CD1c-positive myeloid dendritic cell (primary cell): ENCODE measurements around the gene MYH7.
"Not testable (repeated sequence)": the region's sequence is repeated elsewhere in the genome, so short reads cannot be mapped to it uniquely, and the experiment has no call there.

ENCODE experiments used
- DNase-seq: peaks from one replicate; pipeline ENCODE4 v3.0.0-alpha.2; 2016; ENCODE audit errors: extremely low spot score

Gene MYH7

GRCh38 chr14:23406725-23407355 lies 28.6 kb downstream of the MYH7 start:
- DNase-seq, result no peak

DNA sequence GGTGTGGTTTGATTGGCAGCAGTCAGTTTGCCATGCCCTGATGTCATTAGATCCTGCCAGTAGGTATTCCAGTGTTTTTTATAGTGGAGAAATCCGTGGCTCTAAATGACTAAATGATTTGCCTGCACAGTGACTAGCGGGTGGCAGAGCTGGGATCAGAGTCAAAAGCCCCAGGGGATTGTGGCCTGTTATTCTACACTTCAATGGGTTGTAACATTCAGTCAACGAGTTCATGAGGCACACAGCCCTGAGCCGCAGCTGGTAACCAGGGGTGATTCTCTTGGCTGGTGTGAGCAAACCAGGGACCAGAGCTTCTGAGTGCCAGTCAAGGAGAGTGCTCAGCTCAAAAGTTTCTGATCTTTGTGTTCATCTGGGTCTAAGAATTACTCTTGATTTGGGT lies 29.2 kb downstream of the MYH7 start:
- no peak for DNase-seq

GRCh38 chr14:23405516-23406025 lies 29.9 kb downstream of the MYH7 start:
- DNase-seq, result no peak

- no peak for DNase-seq
These were observed 30.4 kb downstream of the MYH7 start for GRCh38 chr14:23405096-23405495.

- no peak for DNase-seq
These were observed 31.0 kb downstream of the MYH7 start for GRCh38 chr14:23404331-23404900.

DNA sequence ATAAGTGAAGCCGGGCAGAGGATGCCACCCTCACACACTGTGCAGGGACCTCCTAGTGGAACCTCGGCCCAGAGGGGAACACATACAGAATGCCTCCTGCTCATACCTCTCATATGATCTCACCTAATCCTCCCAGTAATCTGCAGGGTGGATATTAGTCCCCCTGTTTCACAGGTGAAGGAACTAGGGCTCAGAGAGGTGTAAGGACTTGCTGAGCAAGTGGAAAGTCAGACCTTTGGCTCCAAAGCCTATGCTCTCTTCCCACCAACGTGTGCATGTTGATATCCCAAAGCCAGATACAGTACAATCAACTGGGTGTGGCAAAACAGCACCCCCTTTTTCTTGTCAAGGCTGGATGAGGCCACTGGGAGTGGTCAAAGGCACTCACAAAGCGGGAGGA lies 31.6 kb downstream of the MYH7 start:
- no peak for DNase-seq

DNA sequence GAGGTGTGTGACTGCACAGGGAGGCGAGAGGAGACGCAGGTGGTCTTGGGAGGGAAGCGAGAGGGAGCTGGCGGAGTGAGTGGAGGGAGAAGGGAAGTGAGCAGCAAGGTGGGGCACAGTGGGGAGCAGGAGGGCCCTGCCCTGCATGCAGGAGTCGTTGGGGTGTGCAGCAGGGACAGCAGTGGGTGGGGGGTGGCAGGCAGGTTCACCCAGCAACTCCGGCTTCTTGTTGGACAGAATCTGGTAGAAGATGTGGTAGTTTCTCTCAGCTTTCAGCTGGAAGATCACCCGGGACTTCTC lies 32.4 kb downstream of the MYH7 start:
- no peak for DNase-seq

GRCh38 chr14:23402296-23403138 lies 32.9 kb downstream of the MYH7 start:
- DNase-seq, result no peak

DNA sequence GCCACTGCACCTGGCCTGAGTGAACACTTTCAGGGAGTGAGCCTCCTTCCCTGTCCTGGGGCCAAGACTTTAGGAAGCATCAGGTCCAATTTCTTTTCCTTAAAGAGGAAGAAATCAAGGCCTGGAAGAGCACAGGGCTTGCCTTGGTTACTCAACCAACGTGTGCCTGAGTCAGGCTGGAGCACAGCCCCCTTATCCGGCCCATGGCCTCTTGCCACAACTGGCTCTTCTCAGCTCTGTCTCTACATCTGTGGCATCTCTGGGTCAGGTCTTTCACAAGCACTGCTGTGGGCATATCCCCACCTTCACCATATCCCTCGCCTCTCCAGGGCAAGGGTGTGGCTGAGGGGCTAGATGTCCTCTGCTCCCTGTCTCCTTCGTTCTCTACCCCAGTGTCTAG lies 34.2 kb downstream of the MYH7 start:
- DNase-seq, result no peak

GRCh38 chr14:23400496-23401149 lies 34.8 kb downstream of the MYH7 start:
- DNase-seq, result not testable (repeated sequence)

DNA sequence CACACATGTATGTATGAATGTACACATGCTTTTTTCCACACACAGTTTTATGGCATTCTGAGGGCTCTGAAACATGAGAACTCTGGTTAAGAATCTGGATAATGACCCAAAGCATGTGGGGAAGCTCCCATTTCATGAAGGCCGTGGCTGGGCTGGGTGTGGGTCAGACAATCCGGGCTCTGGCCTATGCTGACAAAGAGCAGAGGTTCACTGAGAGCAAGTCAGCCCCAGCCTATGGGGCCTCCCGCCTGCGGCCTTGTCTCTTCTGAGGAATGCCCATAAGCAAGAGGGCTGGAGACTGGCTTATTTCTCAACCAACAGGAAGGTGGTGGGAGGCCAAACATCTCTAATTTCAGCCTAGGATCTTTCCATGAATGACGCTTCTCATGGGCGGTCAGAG lies 35.9 kb downstream of the MYH7 start:
- DNase-seq, result no peak

DNA sequence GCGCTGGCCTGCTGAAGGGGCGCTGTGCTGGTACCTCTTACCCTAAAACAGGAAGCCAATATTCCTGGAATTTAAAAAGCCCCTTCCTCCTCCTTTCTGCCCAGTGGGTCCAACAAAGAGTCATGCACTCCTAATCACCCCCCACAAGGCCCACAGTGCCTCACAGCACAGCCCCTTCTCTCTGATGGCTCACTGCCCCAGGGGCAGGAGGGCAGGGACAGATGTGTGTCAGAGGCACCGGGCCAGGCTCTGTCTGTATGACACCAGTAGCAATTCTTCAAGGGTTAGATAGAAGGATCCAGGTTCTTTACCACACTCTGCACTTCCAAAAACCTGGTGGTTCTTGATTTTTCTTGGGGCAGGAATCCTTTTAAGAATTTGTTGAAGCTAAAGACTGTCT lies 36.3 kb downstream of the MYH7 start:
- DNase-seq, result no peak

DNA sequence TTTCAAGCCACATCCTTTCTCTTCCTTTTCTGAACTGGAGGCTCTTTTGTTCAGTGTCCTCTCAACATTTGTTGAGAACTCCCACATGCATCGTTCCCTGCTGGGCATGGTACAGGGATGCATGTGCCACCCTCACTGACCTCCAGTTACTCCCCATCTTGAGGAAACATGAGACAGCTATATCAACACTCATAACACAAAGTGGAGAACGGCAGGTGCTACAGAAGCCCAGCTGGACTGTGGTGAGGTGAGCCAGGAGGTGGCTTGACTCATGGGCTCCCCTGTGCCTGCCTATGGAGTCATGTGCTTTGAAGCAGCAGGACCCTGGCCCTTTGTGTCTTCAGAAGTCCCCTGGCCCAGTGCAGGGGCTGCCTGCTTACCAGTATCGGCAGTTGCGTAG lies 37.1 kb downstream of the MYH7 start:
- no peak for DNase-seq

DNA sequence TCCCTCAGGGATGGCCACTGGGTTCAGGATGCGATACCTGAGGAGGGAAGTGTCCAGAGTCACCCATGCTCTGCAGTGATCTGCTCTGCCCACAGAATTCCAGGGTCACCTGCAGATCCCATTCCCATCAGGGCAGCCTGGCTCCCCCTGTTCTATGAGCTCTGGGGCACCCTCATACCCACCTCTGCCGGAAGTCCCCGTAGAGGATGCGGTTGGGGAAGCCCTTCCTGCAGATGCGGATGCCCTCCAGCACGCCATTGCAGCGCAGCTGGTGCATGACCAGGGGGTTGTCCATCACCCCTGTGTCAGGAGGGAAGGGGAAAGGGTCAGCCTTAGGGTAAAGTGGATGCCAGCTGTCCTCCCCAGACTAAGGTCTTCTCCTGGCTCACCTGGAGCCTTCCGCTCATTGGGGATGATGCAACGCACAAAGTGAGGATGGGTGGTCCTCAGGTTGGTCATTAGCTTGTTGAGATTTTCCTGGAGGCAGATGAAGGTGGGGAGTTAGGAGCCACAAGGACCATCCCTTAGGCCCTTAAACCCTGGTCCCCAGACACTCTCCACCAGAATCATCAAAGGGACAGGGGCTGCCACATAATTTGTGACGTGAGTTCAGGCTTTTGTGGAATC lies 38.6 kb downstream of the MYH7 start:
- DNase-seq, result no peak

- DNase-seq, result no peak
These were observed 39.3 kb downstream of the MYH7 start for GRCh38 chr14:23396126-23396525.

DNA sequence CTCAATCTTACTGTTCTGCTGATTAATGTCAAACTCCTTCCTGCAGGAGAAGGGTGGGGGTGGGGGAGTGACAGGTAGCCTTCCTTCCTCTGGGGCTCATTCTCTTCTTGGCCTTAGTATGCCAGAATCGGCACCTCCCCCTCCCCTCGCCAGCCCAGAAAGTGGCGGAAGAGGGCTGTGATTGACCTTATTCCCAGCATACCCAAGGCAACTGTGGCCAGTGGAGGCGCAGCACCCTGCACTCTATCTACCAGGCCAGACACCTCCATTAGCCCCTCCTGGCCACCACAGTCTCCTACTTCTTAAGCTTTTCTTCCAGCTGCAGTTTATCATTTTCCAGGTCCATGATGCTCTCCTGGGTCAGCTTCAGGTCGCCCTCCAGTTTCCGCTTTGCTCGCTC lies 42.8 kb downstream of the MYH7 start:
- DNase-seq, result no peak

GRCh38 chr14:23389871-23390270 lies 45.6 kb downstream of the MYH7 start:
- not testable (repeated sequence) for DNase-seq

GRCh38 chr14:23389396-23389795 lies 46.1 kb downstream of the MYH7 start:
- no peak for DNase-seq

DNA sequence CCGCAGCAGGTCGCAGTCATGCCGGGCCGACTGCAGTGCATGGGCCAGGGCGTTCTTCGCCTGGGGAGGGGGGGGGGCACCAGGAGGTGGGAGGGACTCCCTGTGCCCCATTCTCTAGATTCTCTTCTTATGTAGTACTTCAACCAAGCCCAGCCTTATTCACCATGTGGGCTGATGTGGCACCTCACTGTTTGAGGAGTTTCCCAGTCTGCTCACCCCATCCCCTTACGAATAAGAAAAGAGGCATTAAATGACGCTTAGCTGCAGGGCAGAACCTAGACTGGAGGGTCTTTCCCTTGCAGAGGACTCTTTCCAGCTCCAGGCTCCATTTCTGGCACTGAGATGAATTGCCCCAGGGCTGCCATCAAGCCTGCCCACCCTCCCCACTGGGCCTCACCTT lies 46.5 kb downstream of the MYH7 start:
- DNase-seq, result no peak

- no peak for DNase-seq
These were observed 47.3 kb downstream of the MYH7 start for GRCh38 chr14:23387916-23388882.

DNA sequence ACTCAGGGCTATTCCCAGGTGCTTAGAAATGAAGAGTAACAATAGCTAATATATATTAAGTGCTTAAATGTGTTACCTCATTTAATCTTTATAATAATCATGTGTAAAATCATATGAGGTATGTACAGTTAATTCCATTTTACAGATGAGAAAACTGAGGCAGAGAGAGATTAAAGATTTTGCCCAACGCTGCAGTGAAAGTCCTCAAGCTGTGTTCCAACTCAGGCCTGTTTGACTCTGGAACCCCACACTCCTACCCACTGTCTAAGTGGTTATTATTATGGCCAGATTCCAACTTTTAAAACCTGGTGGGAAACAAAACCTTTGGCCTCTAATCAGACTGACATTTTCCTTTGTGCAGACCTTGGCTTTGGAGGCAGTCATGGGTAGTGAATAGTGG lies 48.5 kb downstream of the MYH7 start:
- no peak for DNase-seq
